Kidney (tissue), 14 donors: ENCODE measurements around the gene ZDHHC14. TPM values are rescaled to one million over a fixed set of nuclear protein-coding genes. Genes with fewer than 3 reads are reported as not detected.

Experiments used
- DNase-seq, 5 donors: peaks; one replicate each; pipeline ENCODE4 v3.0.0-alpha.2; 2013 to 2020
- FAIRE-seq: peaks from 2 replicates; lab custom pipeline; 2012; peaks lifted over from hg19 to GRCh38; lab: Jason Lieb, UNC
- H3K27ac ChIP-seq, 2 donors: one replicate each; pipeline ENCODE4 v1.7.0; 2013; ENCODE audit warnings: low read depth in 2 of 2, low read length in 2 of 2, inconsistent platforms in 1 of 2
- H3K27me3 ChIP-seq: one replicate; pipeline ENCODE4 v1.7.1; 2013; ENCODE audit warnings: low read length, inconsistent platforms; ENCODE audit not compliant: control insufficient read depth, insufficient read depth
- H3K36me3 ChIP-seq, 3 donors: one replicate each; pipeline versions ENCODE4 v1.7.0 to v1.7.1; 2013; ENCODE audit warnings: low read length in 3 of 3, control low read depth in 1 of 3, inconsistent platforms in 1 of 3; ENCODE audit not compliant: insufficient read depth in 3 of 3, control insufficient read depth in 2 of 3
- H3K4me1 ChIP-seq, 3 donors: one replicate each; pipeline versions ENCODE4 v1.7.0 to v1.7.1; 2013; ENCODE audit warnings: low read length in 3 of 3, inconsistent platforms in 1 of 3, low read depth in 1 of 3; ENCODE audit not compliant: control insufficient read depth in 2 of 3, insufficient read depth in 2 of 3
- H3K4me3 ChIP-seq, 3 donors: one replicate each; pipeline versions ENCODE4 v1.7.0 to v1.8.1; 2013; ENCODE audit warnings: low read length in 3 of 3, control low read depth in 1 of 3, inconsistent platforms in 1 of 3
- H3K9ac ChIP-seq, 3 donors: one replicate each; pipeline versions ENCODE4 v1.7.0 to v1.7.1; 2013; ENCODE audit warnings: low read length in 3 of 3, control low read depth in 1 of 3, inconsistent platforms in 1 of 3
- H3K9me3 ChIP-seq, 3 donors: one replicate each; pipeline versions ENCODE4 v1.7.0 to v1.7.1; 2013; ENCODE audit warnings: low read length in 3 of 3, control low read depth in 1 of 3, inconsistent platforms in 1 of 3; ENCODE audit not compliant: control insufficient read depth in 2 of 3, insufficient read depth in 1 of 3
- intact Hi-C: fragments of 100-400 bp; cut with DNase I; formaldehyde crosslinking; loops from one replicate; pipeline ENCODE4 v1.11.1; 2022
- polyA plus RNA-seq: library from polyadenylated mRNA; stranded (reverse); fragments of 350-450 nt; fragmentation: Illumina TruSeq; extraction: RNeasy Lipid Tissue Mini Kit (QIAGEN cat#74804); gene quantifications from one replicate; pipeline ENCODE4 v1.2.3, GENCODE V29; 2014; ENCODE audit warnings: low read depth, low replicate concordance; ENCODE audit not compliant: insufficient read depth
- total RNA-seq: library from RNA; stranded (reverse); fragmentation: NEBNext Ultra II Directional; extraction: Animal tissue kit (Norgen Biotek cat#: 25700); gene quantifications from one replicate; pipeline ENCODE4 v1.2.1, GENCODE V29; 2021
- TF ChIP-seq, protein P1 (sequence below): IDR thresholded peaks from 3 replicates; pipeline ENCODE4 v1.5.1; 2012; ENCODE audit warnings: mild to moderate bottlenecking, moderate library complexity, borderline replicate concordance; ENCODE audit not compliant: insufficient read depth; ENCODE audit errors: extremely low read depth
- donor health status: control.
- donor health status: control.
- donor health status: control.
- donor health status: control.
- donor health status: control.
- donor health status: DM: yes; HTN: yes; CAD: no.
- donor health status: Normal renal cell carcinoma (clear cell type).

The ZDHHC14 gene
- total and polyA plus RNA-seq, 2 donors from 2014 or later, result 13.5 to 26.7 TPM

- Histone ChIP-seq H3K9ac (no peak overlapping the region), H3K4me1 (no peaks in the 10 kb centered on the region), H3K9me3 (no peaks in the 10 kb centered on the region), H3K27ac (no peak overlapping the region), H3K27me3 (no peaks in the 10 kb centered on the region), H3K36me3 (no peaks in the 10 kb centered on the region), H3K4me3 (no peak overlapping the region)
- DNase-seq (no peak), FAIRE-seq (no peak)
- TF ChIP-seq, protein P1, sequence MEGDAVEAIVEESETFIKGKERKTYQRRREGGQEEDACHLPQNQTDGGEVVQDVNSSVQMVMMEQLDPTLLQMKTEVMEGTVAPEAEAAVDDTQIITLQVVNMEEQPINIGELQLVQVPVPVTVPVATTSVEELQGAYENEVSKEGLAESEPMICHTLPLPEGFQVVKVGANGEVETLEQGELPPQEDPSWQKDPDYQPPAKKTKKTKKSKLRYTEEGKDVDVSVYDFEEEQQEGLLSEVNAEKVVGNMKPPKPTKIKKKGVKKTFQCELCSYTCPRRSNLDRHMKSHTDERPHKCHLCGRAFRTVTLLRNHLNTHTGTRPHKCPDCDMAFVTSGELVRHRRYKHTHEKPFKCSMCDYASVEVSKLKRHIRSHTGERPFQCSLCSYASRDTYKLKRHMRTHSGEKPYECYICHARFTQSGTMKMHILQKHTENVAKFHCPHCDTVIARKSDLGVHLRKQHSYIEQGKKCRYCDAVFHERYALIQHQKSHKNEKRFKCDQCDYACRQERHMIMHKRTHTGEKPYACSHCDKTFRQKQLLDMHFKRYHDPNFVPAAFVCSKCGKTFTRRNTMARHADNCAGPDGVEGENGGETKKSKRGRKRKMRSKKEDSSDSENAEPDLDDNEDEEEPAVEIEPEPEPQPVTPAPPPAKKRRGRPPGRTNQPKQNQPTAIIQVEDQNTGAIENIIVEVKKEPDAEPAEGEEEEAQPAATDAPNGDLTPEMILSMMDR, result no peak
- intact Hi-C loops, result no loop called here
Observed at GRCh38 chr6:157688275-157688959, 307.4 kb downstream of the ZDHHC14 start.

DNA sequence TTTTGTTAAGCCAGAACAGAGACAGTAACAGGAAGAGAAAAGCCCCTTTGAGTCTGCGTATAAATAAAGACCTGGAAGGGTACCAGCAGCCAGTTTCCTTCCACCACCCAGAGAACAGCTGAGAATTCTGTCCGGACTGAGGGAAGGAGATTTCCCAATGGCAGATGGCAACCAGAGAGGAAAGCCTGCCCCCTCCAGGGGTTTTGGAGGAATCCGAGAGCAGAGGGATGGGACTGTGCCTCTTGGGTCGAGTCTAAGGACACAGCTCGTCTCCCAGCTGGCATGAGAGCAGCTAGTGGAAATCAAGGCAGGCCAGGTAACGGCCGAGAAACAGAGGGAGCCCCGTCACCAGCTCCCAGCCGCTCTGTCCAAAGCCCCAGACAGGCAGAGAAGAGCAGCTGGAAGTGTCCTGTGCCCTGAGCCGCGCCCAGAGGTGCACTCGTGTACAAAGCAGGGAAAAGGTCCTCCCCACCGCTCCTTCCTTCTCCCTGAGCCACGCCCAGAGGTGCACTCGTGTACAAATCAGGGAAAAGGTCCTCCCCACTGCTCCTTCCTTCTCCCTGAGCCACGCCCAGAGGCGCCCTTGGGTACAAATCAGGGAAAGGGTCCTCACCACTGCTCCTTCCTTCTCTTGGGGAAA lies 308.1 kb downstream of the ZDHHC14 start:
- no peaks in the 10 kb centered on the region for H3K9me3 ChIP-seq
- intact Hi-C loops, result no loop called here
- H3K27ac ChIP-seq, result no peak overlapping the region
- DNase-seq (no peak), FAIRE-seq (no peak)
- H3K4me1 ChIP-seq, result no peaks in the 10 kb centered on the region
- no peaks in the 10 kb centered on the region for H3K27me3 ChIP-seq
- no peaks in the 10 kb centered on the region for H3K36me3 ChIP-seq
- TF ChIP-seq, protein P1, result no peak
- no peak overlapping the region for H3K4me3 ChIP-seq
- H3K9ac ChIP-seq, result no peak overlapping the region

DNA sequence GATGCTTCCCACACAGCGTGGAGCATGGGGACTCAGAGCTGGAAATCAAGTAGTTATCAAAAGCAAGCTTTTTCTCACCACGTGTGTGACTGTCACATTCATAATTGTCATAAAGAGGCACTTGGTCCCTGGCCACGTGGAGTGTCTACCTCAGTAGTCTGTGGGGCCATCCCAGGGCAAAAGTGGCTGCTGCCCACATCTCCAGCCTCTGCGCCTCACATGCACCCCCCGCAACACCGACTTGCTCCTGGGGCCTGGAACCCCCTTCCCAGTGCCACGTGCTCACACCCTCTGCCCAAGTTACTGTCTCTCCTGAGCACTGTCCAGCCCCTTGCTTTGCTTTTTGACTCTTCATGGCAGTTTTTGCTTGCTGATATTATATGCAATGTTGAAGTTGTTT lies 308.9 kb downstream of the ZDHHC14 start:
- TF ChIP-seq, protein P1, result no peak
- DNase-seq (no peak), FAIRE-seq (no peak)
- intact Hi-C loops, result no loop called here
- Histone ChIP-seq H3K4me1 (peaks cover 0 to under 1% (median 0%) of the 10 kb centered on the region in 3 donors), H3K9me3 (no peaks in the 10 kb centered on the region), H3K27me3 (no peaks in the 10 kb centered on the region), H3K4me3 (no peak overlapping the region), H3K36me3 (no peaks in the 10 kb centered on the region), H3K27ac (no peak overlapping the region), H3K9ac (no peak overlapping the region)
